AG08396 (cell line): ENCODE results near the gene IDUA.
"Not testable (repeated sequence)": the region's sequence is repeated elsewhere in the genome, so short reads cannot be mapped to it uniquely, and the experiment has no call there.

Experiments
- DNase-seq: peaks from one replicate; pipeline ENCODE4 v3.0.0; 2012; ENCODE audit warnings: low spot score, mixed read lengths

The IDUA gene

GRCh38 chr4:967113-968104 is 19.4 kb upstream of the IDUA start:
- DNase-seq = no peak

- no peak for DNase-seq
Observed at GRCh38 chr4:968221-968620, 18.6 kb upstream of the IDUA start.

- no peak for DNase-seq
Observed at GRCh38 chr4:968621-969394, 18.0 kb upstream of the IDUA start.

- DNase-seq = no peak
Observed at GRCh38 chr4:970046-970745, 16.6 kb upstream of the IDUA start.

GRCh38 chr4:970854-971520 is 15.9 kb upstream of the IDUA start:
- DNase-seq = no peak

GRCh38 chr4:971666-972500 is 15.0 kb upstream of the IDUA start:
- no peak for DNase-seq

- peak; percentile 78 for DNase-seq
Observed at GRCh38 chr4:972651-973424, 14.0 kb upstream of the IDUA start.

- peak; percentile 100 for DNase-seq
Observed at GRCh38 chr4:973431-974397, 13.1 kb upstream of the IDUA start, which contains the start of gene DGKQ. Gene DGKQ (minus strand): TSS chr4:973569. CDS start chr4:973482, 87 bp downstream.

GRCh38 chr4:974668-975067 is 12.2 kb upstream of the IDUA start:
- DNase-seq = no peak

- DNase-seq = not testable (repeated sequence)
Observed at GRCh38 chr4:976016-976415, 10.8 kb upstream of the IDUA start.

GRCh38 chr4:978957-979701 is 7.7 kb upstream of the IDUA start:
- DNase-seq = no peak

- no peak for DNase-seq
Observed at GRCh38 chr4:982291-982690, 4.6 kb upstream of the IDUA start.

GRCh38 chr4:982814-983213 is 4.0 kb upstream of the IDUA start:
- DNase-seq = no peak

GRCh38 chr4:984336-985054 is 2.3 kb upstream of the IDUA start:
- DNase-seq = no peak

- peak; percentile 80 for DNase-seq
Observed at GRCh38 chr4:985123-985830, 1.6 kb upstream of the IDUA start.

- DNase-seq = no peak
Observed at GRCh38 chr4:986428-986878, 391 bp upstream of the IDUA start.
